ENCODE results near the gene CXCR3.

The CXCR3 gene

DNA sequence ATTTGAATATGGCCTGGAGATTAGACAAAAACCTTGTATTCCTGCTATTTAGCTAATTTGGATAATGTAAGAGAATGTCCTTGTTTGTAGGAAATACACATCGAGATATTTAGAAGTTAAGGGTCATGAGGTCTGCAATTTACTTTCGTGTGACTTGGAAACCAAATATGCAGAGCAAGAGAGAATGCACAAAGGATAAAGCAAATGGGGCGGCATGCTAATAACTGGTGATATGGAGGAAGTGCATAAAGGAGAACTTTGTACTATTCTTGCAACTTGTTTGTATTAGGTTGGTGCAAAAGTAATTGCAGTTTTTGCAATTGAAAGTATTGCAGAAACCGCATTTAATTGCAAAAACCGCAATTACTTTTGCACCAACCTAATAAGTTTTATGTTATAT lies 7.2 kb upstream of the CXCR3 start:
- DNase-seq (ENCODE audit: low spot score): no peak
- TF ChIP-seq, protein P1, sequence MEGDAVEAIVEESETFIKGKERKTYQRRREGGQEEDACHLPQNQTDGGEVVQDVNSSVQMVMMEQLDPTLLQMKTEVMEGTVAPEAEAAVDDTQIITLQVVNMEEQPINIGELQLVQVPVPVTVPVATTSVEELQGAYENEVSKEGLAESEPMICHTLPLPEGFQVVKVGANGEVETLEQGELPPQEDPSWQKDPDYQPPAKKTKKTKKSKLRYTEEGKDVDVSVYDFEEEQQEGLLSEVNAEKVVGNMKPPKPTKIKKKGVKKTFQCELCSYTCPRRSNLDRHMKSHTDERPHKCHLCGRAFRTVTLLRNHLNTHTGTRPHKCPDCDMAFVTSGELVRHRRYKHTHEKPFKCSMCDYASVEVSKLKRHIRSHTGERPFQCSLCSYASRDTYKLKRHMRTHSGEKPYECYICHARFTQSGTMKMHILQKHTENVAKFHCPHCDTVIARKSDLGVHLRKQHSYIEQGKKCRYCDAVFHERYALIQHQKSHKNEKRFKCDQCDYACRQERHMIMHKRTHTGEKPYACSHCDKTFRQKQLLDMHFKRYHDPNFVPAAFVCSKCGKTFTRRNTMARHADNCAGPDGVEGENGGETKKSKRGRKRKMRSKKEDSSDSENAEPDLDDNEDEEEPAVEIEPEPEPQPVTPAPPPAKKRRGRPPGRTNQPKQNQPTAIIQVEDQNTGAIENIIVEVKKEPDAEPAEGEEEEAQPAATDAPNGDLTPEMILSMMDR (IDR thresholded peaks at IDR 0.05; ENCODE audit: extremely low read depth, insufficient read depth, missing control alignments): no peak
- in situ Hi-C loops (cut with MboI; ENCODE audit: low pct_unique_long_range_greater_than_20kb, low sequenced_read_pairs, unreplicated experiment): no loop called here

DNA sequence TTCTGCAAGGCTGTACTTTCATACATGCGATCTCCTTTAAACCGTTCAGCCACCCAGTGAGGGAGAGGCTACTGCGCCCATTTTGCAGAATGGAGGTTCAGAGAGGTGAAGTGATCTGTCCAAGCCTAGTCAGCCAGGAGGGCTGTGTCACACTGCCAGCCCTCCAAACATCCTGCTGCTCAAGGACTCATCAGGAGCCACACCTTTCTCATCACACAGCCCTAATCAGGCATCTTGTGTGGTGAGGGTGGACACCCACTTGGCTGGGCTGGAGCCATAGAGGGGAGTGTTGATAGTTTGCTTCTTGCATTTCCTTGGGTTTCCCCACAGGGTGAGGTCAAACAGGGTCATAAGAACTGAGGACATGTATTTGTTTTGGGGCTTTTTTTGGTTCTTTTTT lies 5.4 kb upstream of the CXCR3 start:
- TF ChIP-seq, protein P1 (IDR thresholded peaks at IDR 0.05; ENCODE audit: extremely low read depth, insufficient read depth, missing control alignments): no peak
- DNase-seq (ENCODE audit: low spot score): no peak
- in situ Hi-C loops (cut with MboI; ENCODE audit: low pct_unique_long_range_greater_than_20kb, low sequenced_read_pairs, unreplicated experiment): no loop called here

DNA sequence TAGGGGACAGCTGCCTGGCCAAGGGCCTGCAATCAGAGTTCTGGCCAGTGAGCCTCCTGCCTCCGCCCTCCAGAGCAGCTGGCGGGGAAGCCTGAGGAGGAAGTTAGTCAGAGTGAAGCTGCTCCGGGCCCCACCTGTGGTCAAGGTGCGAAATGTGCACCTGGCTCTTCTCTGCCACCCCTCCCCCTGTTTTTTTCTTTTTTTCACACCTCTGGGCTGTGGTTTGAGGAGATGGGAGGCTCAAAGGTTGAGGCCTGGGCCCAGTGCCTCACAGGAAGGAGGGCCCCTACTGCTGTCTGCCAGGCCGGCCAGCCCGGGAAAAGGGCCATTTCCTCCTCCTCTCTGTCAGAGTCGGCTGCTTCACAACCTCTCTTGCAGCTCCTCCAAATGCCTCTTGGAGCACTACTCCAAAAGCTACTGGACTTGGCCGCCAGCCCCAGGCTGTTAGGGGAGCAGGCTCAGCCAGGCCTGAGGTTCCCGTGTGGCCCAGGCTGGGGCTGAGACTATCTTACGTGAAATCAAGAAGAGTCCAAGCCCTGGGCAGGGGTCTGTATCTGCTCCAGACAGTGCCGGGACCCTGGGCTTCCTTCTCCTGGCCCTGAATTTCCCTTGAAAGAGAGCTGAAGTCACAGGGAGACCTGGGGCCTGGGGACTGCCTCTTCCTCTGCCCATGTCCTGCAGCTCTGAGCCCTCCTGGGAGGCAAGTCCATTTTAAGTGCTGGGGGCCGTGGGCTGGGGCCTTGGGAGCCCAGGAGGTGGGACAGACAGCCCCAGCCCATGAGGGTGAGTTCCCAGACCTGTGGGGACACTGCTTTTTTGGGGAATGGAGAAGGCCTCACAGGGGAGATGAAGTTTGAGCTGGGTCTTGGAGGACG lies 4.5 kb upstream of the CXCR3 start:
- TF ChIP-seq, protein P1 (IDR thresholded peaks at IDR 0.05; ENCODE audit: extremely low read depth, insufficient read depth, missing control alignments): no peak
- in situ Hi-C loops (cut with MboI; ENCODE audit: low pct_unique_long_range_greater_than_20kb, low sequenced_read_pairs, unreplicated experiment): no loop called here
- peak; percentile 56 for DNase-seq (ENCODE audit: low spot score)

DNA sequence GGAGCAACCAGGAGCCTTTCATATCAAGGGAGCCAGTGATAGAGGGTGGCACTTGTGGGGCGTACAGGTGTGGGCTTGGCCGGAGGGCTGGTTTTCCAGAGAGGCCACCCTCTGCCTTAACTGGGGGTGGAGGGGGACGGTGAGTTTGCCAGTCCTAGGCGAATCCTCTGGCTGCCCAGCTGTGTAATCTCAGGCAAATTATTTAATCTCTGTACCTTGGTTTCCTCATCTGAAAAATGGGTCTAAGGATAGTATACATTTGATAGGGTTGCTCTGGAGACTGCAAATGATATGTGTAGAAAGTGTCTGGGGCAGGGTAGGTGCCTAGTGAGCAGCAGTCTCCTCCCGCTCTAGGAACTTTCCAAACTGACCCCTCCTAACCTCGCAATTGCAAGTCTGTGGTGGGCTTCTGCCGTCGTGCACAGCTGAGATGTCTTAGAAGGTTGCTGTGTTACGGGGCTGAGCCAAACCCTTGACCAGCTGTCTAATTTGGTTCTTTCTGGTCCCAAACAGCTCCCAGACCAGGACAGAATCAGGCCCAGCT lies 3.8 kb upstream of the CXCR3 start:
- in situ Hi-C loops (cut with MboI; ENCODE audit: low pct_unique_long_range_greater_than_20kb, low sequenced_read_pairs, unreplicated experiment): no loop called here
- TF ChIP-seq, protein P1 (IDR thresholded peaks at IDR 0.05; ENCODE audit: extremely low read depth, insufficient read depth, missing control alignments): no peak
- DNase-seq (ENCODE audit: low spot score): no peak

DNA sequence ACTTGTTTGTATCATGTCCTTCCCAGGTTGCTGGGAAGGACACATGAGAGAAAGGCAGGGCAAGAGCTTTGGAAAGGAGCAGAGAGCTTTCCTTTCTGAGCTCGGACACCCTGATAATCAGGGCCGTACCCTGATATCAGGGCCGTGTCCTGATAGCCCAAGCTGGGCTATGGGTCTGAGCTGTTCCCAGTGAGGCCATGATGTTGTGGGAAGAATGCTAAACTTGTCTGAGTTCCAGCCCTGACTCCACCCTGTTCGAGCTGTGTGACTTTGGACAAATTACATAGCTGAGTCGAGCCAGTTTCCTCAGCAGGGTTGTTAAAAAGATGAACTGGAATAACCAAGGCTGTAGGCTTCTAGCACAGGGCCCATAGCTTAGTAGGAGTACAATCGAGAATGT lies 3.3 kb upstream of the CXCR3 start:
- TF ChIP-seq, protein P1 (IDR thresholded peaks at IDR 0.05; ENCODE audit: extremely low read depth, insufficient read depth, missing control alignments): no peak
- no peak for DNase-seq (ENCODE audit: low spot score)
- in situ Hi-C loops (cut with MboI; ENCODE audit: low pct_unique_long_range_greater_than_20kb, low sequenced_read_pairs, unreplicated experiment): no loop called here

DNA sequence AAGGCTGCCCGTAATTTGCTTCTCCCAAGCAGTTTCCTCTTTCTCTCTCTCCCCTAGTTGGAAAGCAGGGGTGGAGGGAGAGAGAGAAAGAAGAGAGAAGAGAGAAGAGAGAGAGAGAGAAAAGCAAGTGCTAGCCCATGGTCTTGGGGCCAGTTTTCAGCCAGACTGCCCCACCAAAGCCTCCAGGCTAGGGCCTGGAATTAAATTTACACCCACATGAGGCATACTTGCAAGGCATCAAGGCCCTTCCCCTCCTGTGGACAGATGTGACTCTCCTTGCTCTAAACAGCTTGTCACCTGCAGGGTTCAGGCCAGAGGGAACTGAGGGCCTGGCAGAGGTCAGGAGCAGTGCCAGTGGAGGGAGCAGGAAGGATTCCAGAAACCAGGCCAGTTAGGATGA lies 1.7 kb upstream of the CXCR3 start:
- in situ Hi-C loops (cut with MboI; ENCODE audit: low pct_unique_long_range_greater_than_20kb, low sequenced_read_pairs, unreplicated experiment): no loop called here
- no peak for DNase-seq (ENCODE audit: low spot score)
- TF ChIP-seq, protein P1 (IDR thresholded peaks at IDR 0.05; ENCODE audit: extremely low read depth, insufficient read depth, missing control alignments): no peak
